HG02970 (cell line): ENCODE measurements around the gene CD22.
"Not testable (repeated sequence)": the region's sequence is repeated elsewhere in the genome, so short reads cannot be mapped to it uniquely, and the experiment has no call there.

Source experiments
- ATAC-seq: cut with Tn5 transposase; IDR thresholded peaks from one replicate; pipeline ENCODE4 v1.9.1; 2021; ENCODE audit warnings: mild to moderate bottlenecking, moderate library complexity, moderate number of reproducible peaks; ENCODE audit not compliant: unreplicated experiment, low FRiP score

CD22 gene

DNA sequence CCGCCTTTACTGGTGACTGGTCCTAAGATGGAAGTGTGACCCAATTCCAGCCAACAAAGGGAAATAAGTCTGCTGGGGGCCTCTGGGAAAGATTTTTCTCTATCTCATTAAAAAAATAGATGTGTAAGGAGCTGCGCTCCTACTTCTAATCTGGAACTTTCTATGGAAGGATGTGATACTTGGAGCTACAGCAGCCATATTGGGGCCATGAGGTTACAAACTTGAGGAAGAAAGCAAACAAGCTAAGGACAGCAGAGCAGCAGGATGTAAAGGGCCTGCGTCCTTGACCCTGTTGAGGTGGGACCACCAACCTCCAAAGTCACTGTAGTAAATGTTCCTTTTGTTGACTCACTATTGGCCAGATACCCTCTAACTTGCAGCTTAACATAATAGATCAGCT is 49.4 kb downstream of the CD22 start:
- no peak for ATAC-seq

DNA sequence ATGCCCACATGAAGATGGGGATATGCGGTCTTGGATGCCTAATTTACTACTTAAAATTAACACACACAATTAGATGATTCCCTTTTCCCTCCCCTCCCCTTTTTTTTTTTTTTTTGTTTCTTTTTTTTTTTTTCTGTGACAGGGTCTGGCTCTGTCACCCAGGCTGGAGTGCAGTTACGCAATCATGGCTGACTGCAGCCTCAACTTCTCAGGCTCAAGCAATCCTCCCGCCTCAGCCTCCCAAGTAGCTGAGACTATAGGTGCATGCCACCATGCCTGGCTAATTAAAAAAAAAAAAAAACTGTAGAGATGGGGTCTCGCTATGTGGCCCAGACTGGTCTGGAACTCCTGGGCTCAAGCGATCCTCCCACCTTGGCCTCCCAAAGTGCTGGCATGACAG is 50.6 kb downstream of the CD22 start:
- ATAC-seq = not testable (repeated sequence)

DNA sequence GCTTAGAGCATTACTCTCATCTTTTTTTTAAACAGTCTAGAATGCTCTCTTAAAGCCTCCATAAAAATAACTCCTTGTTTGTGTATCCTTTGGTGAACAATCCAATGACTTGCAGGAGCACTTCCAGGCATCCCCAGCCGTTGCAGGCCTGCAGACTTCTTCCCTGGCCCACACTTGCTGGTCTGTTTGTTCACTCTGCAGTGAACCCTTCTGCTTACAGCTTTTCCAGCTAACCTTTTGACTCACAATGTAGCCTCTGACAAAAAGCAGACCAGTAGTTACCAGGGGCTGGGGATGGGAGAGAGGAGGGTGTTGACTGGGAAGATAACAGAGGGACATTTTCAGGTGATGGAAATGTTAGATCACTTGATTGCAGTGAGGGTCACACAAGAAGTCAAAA is 51.0 kb downstream of the CD22 start:
- ATAC-seq = no peak

DNA sequence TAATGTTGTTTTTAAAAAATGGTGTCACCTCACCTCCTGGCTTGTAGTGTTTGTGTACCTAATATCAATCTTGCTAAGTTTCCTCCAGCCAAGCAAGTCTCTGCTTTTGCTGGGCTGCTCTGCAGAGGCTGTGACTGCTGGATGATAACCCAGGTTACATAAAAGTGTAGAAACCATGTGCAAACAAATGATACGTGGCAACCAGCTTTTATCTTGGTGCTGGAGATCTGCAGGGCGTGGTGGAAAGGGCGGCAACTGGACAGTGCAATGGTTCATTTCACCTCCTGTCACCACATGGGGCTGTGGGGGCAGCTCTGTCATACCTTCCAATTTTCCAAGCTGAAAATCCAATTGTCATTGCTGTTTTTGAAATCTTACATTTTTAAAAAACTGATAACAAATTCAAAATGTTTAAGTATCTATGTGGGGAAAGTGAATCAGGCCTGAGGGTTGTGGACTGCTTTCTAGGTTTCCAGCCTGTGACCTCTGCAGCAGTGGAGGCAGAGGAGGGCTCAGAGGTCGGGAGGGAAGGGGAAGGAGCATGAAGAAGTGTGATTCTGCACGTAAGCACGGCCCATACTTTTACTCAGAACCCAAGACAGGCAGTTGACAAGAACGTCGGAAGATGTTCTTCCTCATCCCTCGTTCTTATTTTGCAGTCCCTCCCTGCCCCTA is 51.6 kb downstream of the CD22 start:
- ATAC-seq = no peak

DNA sequence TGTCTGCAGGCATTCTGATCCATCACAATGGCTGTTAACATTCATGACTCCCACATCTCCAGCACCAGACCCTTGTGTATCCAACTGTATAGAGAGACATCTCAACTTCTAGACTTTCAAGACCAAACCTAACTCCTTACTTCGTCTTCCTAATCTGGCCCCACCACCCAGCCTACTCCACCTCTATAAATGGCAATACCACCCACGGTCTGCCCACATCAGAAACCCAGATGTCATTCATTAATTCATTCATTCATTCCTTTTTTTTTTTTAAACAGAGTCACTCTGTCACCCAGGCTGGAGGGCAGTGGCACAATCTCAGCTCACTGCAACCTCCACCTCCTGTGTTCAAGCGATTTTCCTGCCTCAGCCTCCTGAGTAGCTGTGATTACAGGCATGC is 52.3 kb downstream of the CD22 start:
- ATAC-seq = no peak

DNA sequence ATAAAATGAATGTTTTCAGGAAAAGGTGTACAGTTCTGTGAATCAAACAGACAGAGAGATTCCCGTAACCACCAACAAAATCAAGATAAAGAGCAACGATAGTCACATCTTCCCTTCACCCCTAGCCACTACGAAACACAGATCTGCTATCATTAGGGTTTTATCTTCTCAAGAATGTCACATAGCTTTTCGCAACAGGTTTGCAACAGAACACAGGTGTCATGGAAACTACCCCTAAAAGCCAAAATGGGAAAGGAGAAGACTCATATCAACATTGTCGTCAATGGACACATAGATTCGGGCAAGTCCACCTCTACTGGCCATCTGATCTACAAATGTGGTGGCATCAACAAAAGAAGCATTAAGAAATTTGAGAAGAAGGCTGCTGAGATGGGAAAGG is 52.9 kb downstream of the CD22 start:
- ATAC-seq = no peak

DNA sequence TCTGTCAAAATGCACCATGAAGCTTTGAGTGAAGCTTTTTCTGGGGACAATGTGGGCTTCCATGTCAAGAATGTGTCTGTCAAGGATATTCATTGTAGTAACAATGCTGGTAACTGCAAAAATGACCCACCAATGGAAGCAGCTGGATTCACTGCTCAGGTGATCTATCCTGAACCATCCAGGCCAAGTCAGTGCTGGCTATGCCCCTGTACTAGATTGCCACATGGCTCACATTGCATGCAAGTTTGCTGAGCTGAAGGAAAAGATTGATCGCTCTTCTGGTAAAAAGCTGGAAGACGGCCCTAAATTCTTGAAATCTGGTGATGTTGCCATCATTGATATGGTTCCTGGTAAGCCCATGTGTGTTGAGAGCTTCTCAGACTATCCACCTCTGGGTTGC is 54.5 kb downstream of the CD22 start:
- ATAC-seq = no peak

DNA sequence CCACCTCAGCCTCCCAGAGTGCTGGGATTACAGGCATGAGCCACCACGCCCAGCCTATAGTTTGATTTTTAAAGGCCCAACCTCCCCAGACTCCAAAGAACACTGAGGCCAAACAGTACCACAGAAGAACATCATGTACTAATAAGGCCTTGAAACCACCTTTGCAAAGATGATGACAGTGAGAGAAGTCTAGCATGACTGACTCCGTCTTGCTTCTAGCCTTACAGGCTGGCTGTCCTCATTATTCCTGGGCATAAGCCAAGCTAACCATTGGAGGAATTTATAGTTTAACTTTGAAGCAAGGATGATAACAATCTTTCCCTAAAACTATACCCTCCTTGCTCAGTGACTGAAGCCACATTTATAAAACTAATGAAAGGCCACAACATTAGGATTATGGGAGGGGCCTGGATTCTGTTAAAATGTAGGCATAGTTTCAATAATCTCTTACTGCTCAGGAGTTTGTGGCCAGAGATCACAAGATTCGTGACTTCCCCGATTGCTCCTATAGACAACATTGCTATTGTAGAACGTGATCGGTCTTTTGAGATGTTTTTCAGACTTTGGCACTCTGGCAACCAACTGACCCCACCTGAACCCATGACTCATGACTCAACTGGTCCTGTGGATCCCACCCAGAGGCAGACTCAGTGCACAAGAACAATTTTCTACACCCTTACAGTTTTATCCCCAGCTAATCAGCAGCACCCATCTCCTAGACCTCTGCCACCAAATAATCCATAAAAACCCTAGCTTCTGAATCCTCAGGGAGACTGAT is 59.5 kb downstream of the CD22 start:
- no peak for ATAC-seq

DNA sequence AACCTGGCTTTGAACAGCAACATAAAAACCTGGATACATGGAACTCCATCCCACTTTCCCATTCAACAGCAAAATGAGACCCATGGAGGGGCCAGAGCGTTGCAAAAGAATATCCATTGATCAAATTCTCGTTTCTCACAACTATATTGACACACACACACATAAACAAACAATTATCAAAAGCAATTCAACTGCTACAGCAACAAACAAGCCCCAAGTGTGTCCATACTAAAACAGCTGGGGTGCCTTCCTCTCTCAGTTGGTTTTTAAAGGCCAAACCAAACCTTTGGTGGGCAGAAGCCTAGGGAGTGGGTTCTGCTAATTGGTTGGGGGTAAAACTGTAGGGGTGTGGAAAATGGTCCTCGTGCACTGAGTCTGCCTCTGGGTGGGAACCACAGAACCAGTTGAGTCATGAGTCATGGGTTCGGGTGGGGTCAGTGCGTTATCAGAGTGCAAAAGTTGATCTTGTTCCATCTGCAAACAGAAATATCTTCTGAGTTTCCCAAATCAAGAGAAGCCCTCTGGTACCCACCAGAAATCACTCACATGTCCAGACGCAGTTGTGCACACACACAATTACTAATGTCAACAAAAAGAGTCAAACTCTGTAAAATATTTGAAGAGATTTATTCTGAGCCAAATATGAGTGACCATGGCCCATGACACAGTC is 60.3 kb downstream of the CD22 start:
- no peak for ATAC-seq

DNA sequence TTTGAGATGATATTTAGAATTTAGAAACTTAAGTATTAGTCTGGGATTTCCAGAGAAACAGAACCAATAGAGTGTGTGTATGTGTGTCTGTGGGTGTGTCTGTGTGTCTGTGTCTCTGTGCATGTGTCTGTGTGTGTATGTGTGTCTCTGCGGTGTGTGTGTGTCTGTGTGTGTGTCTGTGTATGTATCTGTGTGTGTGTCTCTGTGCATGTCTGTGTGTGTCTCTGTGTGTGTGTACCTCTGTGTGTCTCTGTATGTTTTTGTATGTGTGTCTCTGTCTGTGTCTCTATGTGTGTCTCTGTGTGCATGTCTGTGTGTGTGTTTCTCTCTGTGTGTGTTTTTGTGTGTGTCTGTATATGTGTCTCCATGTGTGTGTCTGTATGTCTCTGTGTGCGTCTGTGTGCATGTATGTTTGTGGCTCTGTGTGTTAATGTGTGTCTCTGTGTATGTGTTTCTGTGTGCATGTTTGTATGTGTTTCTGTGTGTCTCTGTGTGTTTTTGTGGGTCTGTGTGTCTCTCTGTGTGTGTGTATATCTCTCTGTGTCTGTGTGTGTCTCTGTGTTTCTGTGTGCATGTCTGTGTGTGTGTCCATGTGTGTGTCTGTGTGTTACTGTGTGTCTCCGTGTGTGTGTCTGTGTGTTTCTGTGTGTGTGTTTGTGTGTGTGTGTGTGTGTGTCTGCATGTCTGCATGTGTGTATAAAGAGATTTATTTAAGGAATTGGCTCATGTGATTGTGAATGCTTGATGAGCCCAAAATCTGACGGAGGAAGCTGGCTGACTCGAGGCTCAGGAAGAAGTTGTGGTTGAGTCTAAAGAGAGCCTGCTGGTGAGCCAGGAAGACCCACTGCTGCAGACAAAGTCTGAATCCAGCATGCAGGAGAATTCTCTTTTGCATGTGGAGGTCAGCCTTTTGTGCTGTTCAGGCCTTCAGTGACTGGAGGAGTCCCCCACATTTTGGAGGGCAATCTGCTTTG is 64.0 kb downstream of the CD22 start:
- no peak for ATAC-seq

DNA sequence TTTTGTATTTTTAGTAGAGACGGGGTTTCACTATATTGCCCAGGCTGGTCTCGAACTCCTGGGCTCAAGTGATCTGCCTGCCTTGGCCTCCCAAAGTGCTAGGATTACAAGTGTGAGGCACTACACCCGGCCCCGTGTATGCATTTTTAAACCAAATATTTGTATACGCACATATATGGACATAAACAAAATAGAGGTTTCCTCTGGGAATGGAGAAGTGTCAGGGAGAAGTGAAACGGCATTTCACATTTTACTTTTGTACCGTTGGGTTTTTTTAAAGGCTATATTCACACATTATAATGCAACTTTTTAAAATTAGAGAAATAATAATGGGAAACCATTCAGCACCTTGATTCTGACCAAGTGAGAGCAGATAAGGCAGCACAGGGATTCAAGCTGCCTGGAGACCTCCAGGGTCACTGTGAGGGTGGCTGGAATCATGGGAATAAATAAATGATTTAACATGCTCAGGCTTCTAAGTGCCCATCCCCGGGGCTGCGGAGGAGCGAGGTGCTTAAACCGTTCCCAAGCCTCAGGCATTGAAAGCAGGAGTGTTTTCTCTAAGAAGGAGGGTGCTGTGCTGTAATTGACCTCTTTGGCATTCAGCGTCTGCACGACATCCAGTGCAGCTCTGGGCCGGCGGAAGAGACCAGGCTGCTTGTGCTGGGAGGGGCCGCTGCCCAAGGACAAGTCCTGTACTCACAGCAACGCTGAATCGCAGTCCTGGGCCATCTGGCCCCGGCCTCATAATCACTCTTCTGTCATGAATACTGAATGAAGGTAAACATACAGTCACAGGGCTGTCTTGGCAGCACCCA is 66.6 kb downstream of the CD22 start:
- ATAC-seq = no peak

DNA sequence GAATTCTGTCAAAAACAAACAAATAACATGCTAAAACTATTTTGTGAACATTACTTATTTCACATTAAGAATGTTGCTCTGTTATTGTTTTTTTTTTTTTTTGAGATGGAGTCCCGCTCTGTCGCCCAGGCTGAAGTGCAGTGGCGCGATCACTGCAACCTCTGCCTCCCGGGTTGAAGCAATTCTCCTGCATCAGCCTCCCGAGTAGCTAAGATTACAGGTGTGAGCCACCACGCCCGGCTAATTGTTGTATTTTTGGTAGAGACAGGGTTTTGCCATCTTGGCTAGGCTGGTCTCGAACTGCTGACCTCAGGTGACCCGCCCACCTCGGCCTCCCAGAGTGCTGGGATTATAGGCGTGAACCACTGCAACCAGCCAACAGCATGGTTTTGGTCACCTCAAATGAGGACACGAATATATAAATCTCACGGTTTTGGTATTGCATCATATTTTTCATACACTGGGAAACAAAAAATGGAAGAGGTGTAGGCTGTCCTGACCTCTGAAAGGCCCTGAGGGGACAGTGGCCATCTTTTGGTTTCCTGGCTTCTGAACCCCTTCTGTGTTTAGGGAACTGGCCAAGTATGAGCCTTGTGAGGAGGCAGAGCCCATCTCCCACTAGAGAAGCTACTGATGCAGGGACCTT is 67.4 kb downstream of the CD22 start:
- no peak for ATAC-seq
